Dermis blood vessel endothelial cell (primary cell): Measurements from ENCODE around the gene ZNF66. TPM values are rescaled to one million over a fixed set of nuclear protein-coding genes. Genes with fewer than 3 reads are reported as not detected.
"Not testable (repeated sequence)": the region's sequence is repeated elsewhere in the genome, so short reads cannot be mapped to it uniquely, and the experiment has no call there.

Source experiments
- DNase-seq: peaks from one replicate; pipeline ENCODE4 v3.0.0; 2010
- total RNA-seq: library from RNA; depleted of rRNA; stranded (reverse); fragments of >200 nt; gene quantifications from 2 replicates; pipeline ENCODE4 v1.2.3, GENCODE V29; 2014

ZNF66 gene
- 2.5 and 3.9 TPM in 2 replicates for total RNA-seq

GRCh38 chr19:20776083-20777076, at the start of gene ZNF66:
ZNF66 (plus strand) TSS chr19:20776304; CDS start chr19:20776448, 144 bp downstream.
- peak; percentile 96 for DNase-seq

GRCh38 chr19:20750169-20750568, 25.9 kb upstream of the ZNF66 start:
- DNase-seq = not testable (repeated sequence)

- DNase-seq = not testable (repeated sequence)
These were observed 23.8 kb upstream of the ZNF66 start for GRCh38 chr19:20752291-20752690.

- DNase-seq = not testable (repeated sequence)
These were observed 6.8 kb upstream of the ZNF66 start for GRCh38 chr19:20769225-20769736.

GRCh38 chr19:20787786-20788185, 11.7 kb downstream of the ZNF66 start:
- no peak for DNase-seq

GRCh38 chr19:20791806-20792205, 15.7 kb downstream of the ZNF66 start:
- no peak for DNase-seq

GRCh38 chr19:20806311-20807262, 30.5 kb downstream of the ZNF66 start:
- DNase-seq = not testable (repeated sequence)

- no peak for DNase-seq
These were observed 64.3 kb downstream of the ZNF66 start for GRCh38 chr19:20840371-20840770.

Other genes starting within 250 kb of the ZNF66 start
- gene ZNF737, start 210.5 kb upstream of the ZNF66 start, total RNA-seq = 9.3 and 12.1 TPM in 2 replicates
- gene ZNF626, start 114.7 kb upstream of the ZNF66 start, total RNA-seq = 8.1 and 18.7 TPM in 2 replicates
- gene ZNF85, start 146.9 kb downstream of the ZNF66 start, total RNA-seq = 9.7 and 12.8 TPM in 2 replicates
- 7.5 and 15.8 TPM in 2 replicates for gene ZNF430, start 244.4 kb downstream of the ZNF66 start, total RNA-seq